Measurements from ENCODE around the gene ZNF185. TPM values are rescaled to one million over a fixed set of nuclear protein-coding genes. Genes with fewer than 3 reads are reported as not detected.

ZNF185 gene
- 2.0 and 13.6 TPM in 2 replicates for total RNA-seq

DNA sequence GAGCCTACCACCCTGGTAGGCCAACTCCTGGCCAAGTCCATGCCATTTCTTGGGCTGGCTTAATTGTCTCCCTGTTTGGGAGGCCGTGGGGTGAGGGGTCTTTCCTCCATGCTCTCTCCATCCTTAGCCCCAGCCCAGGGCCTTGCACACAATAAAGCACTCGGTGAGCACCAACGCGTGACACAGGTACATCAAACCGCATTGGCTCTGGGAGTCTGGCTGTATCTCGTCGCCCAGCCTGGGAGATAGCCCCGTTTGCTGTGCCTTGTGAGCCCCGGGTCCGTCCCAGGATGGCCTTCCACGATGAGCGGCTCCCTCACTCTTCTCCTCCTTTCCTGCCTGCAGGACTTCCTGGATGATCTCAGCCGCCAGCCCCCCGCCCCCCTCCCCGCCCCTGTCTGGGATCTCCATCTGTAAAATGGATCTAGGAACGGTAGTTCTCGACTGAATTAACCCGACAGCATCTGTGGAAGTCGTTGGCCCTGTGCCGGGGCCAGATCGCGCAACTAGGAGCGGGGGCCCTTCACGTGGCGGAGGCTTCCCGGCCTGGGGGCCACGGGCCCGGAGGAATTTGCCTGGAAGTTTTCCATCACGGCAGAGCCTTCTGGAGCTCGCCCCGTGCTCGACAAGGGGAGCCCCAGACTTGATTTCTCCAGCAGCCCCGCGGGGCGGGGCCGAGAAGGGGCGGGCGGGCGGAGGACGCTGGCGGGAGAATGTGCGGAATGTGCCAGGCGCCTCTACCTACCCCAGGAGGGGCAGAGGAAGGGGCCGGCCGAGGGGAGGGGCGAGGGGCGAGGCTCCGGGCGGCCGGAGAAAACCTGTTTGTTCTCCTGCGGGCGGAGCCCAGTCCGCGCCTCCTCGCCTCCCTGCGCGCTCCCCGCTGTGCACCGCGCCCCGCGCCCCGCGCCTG, at the start of gene ZNF185:
Gene ZNF185 (plus strand): TSS at position 846 of the 910 bp plus-strand sequence. CDS start 16,423 bp downstream, outside the sequence.

Other genes with a start within 250 kb of the ZNF185 start
- not detected in 2 replicates for gene MAGEA3, start 199.3 kb upstream of the ZNF185 start, total RNA-seq
- not detected in 2 replicates for gene CSAG2, start 188.8 kb upstream of the ZNF185 start, total RNA-seq
- gene MAGEA2B, start 183.4 kb upstream of the ZNF185 start, total RNA-seq, result not detected in 2 replicates
- gene CSAG1, start 164.3 kb upstream of the ZNF185 start, total RNA-seq, result not detected in 2 replicates
- gene MAGEA12, start 164.3 kb upstream of the ZNF185 start, total RNA-seq, result not detected in 2 replicates
- not detected in 2 replicates for gene MAGEA2, start 144.2 kb upstream of the ZNF185 start, total RNA-seq
- gene CSAG3, start 138.8 kb upstream of the ZNF185 start, total RNA-seq, result not detected in 2 replicates
- gene MAGEA6, start 128.4 kb upstream of the ZNF185 start, total RNA-seq, result not detected in 2 replicates
- 24.3 and 58.2 TPM in 2 replicates for gene CETN2, start 67.3 kb upstream of the ZNF185 start, total RNA-seq
- gene NSDHL, start 67.0 kb upstream of the ZNF185 start, total RNA-seq, result 23.6 and 52.3 TPM in 2 replicates
- not detected in 2 replicates for gene PNMA5, start 96.0 kb downstream of the ZNF185 start, total RNA-seq
- not detected in 2 replicates for gene PNMA3, start 158.4 kb downstream of the ZNF185 start, total RNA-seq
- 0.29 and 1.5 TPM in 2 replicates for gene PNMA6A, start 174.4 kb downstream of the ZNF185 start, total RNA-seq